Mesenchymal stem cell (in vitro differentiated cells and primary cell): ENCODE data around the gene NSUN4.
A peak's percentile ranks its signal among the peaks of the same experiment; 100 is the strongest.
"Not testable (repeated sequence)": the region's sequence is repeated elsewhere in the genome, so short reads cannot be mapped to it uniquely, and the experiment has no call there.

Experiments used
- DNase-seq: peaks from one replicate; pipeline ENCODE4 v3.0.0-alpha.2; 2013
- H2AFZ ChIP-seq: one replicate; pipeline ENCODE4 v1.6.1; 2013; ENCODE audit warnings: low read depth, mild to moderate bottlenecking, control low read depth, inconsistent platforms, low read length, moderate library complexity
- H2AK5ac ChIP-seq: 2 replicates; pipeline ENCODE4 v1.6.1; 2013; ENCODE audit warnings: low read length, moderate library complexity, mild to moderate bottlenecking, inconsistent platforms; ENCODE audit not compliant: severe bottlenecking
- H2BK120ac ChIP-seq: one replicate; pipeline ENCODE4 v1.6.1; 2013; ENCODE audit warnings: low read depth, mild to moderate bottlenecking, inconsistent platforms, low read length, moderate library complexity
- H2BK12ac ChIP-seq, 2 experiments: one replicate each; pipeline ENCODE4 v1.6.1; 2013; ENCODE audit warnings: inconsistent platforms in 2 of 2, low read length in 2 of 2, mild to moderate bottlenecking in 2 of 2, moderate library complexity in 2 of 2, control low read depth in 1 of 2
- H2BK15ac ChIP-seq: one replicate; pipeline ENCODE4 v1.6.1; 2013; ENCODE audit warnings: mild to moderate bottlenecking, low read depth, inconsistent platforms; ENCODE audit not compliant: poor library complexity, severe bottlenecking
- H2BK5ac ChIP-seq: 2 replicates; pipeline ENCODE4 v1.6.1; 2013; ENCODE audit warnings: low read depth, mild to moderate bottlenecking, low read length, control low read depth, inconsistent platforms; ENCODE audit not compliant: poor library complexity, severe bottlenecking
- H3K14ac ChIP-seq, 2 experiments: one replicate each; pipeline ENCODE4 v1.6.1; 2013; ENCODE audit warnings: inconsistent platforms in 2 of 2, low read length in 2 of 2, control low read depth in 1 of 2, mild to moderate bottlenecking in 1 of 2, moderate library complexity in 1 of 2
- H3K18ac ChIP-seq, 2 experiments: one replicate each; pipeline ENCODE4 v1.6.1; 2013; ENCODE audit warnings: inconsistent platforms in 2 of 2, low read length in 2 of 2, control low read depth in 1 of 2, low read depth in 1 of 2, mild to moderate bottlenecking in 1 of 2
- H3K23ac ChIP-seq, 2 experiments: one replicate each; pipeline ENCODE4 v1.6.1; 2013; ENCODE audit warnings: inconsistent platforms in 2 of 2, low read length in 2 of 2, mild to moderate bottlenecking in 2 of 2, moderate library complexity in 2 of 2, control low read depth in 1 of 2
- H3K27ac ChIP-seq: 2 replicates; pipeline ENCODE4 v1.5.1; 2013; ENCODE audit warnings: mild to moderate bottlenecking, moderate library complexity, low read length, control low read depth, inconsistent platforms; ENCODE audit not compliant: poor library complexity, severe bottlenecking
- H3K27me3 ChIP-seq, 2 experiments: 2 replicates each; pipeline versions ENCODE4 v1.6.1 to v1.7.0; 2013; ENCODE audit warnings: low read length in 2 of 2, mild to moderate bottlenecking in 2 of 2, moderate library complexity in 2 of 2, control low read depth in 1 of 2, inconsistent platforms in 1 of 2; ENCODE audit not compliant: control insufficient read depth in 1 of 2, insufficient read depth in 1 of 2
- H3K36me3 ChIP-seq, 2 experiments: 2 replicates each; pipeline versions ENCODE4 v1.6.1 to v1.7.0; 2013; ENCODE audit warnings: low read length in 2 of 2, control low read depth in 1 of 2, inconsistent platforms in 1 of 2, low read depth in 1 of 2, mild to moderate bottlenecking in 1 of 2; ENCODE audit not compliant: insufficient read depth in 2 of 2, control insufficient read depth in 1 of 2
- H3K4ac ChIP-seq, 2 experiments: one replicate each; pipeline ENCODE4 v1.6.1; 2013; ENCODE audit warnings: inconsistent platforms in 2 of 2, low read length in 2 of 2, mild to moderate bottlenecking in 2 of 2, moderate library complexity in 2 of 2, control low read depth in 1 of 2, low read depth in 1 of 2
- H3K4me1 ChIP-seq: 2 replicates; pipeline ENCODE4 v1.6.1; 2013; ENCODE audit warnings: low read depth, low read length, control low read depth; ENCODE audit not compliant: control insufficient read depth, insufficient read depth
- H3K4me2 ChIP-seq: 2 replicates; pipeline ENCODE4 v1.6.1; 2013; ENCODE audit warnings: low read length, mild to moderate bottlenecking, inconsistent platforms; ENCODE audit not compliant: poor library complexity, severe bottlenecking
- H3K4me3 ChIP-seq, 2 experiments: 2 replicates each; pipeline versions ENCODE4 v1.5.1 to v1.7.0; 2013; ENCODE audit warnings: low read length in 2 of 2, mild to moderate bottlenecking in 2 of 2, control low read depth in 1 of 2, low read depth in 1 of 2; ENCODE audit not compliant: insufficient read depth in 1 of 2
- H3K79me1 ChIP-seq: replicated peaks from 2 replicates; pipeline ENCODE4 v1.6.1; 2013; ENCODE audit warnings: mild to moderate bottlenecking, control low read depth, low read length, inconsistent platforms; ENCODE audit not compliant: poor library complexity, severe bottlenecking
- H3K9ac ChIP-seq: 2 replicates; pipeline ENCODE4 v1.7.0; 2013; ENCODE audit warnings: mild to moderate bottlenecking, low read length, moderate library complexity
- H3K9me3 ChIP-seq: 2 replicates; pipeline ENCODE4 v1.7.0; 2013; ENCODE audit warnings: mild to moderate bottlenecking, low read length; ENCODE audit not compliant: control insufficient read depth
- H4K8ac ChIP-seq: one replicate; pipeline ENCODE4 v1.6.1; 2013; ENCODE audit warnings: inconsistent platforms, mild to moderate bottlenecking, low read length, moderate library complexity
- H4K91ac ChIP-seq: one replicate; pipeline ENCODE4 v1.6.1; 2013; ENCODE audit warnings: mild to moderate bottlenecking, low read length, inconsistent platforms
- WGBS: methylation state at CpG from one replicate; pipeline ENCODE4 v1.1.7; 2013; ENCODE audit warnings: mixed read lengths; 5-methylcytosine and 5-hydroxymethylcytosine counted together

The NSUN4 gene

GRCh38 chr1:46319960-46320914 lies 20.4 kb upstream of the NSUN4 start:
- H2BK12ac ChIP-seq, H3K14ac ChIP-seq, H3K4me1 ChIP-seq, H3K4ac ChIP-seq, H3K79me1 ChIP-seq, DNase-seq, H3K18ac ChIP-seq, H3K23ac ChIP-seq, H3K4me2 ChIP-seq, H3K27me3 ChIP-seq, H2BK120ac ChIP-seq, H2AK5ac ChIP-seq, H3K4me3 ChIP-seq, H3K27ac ChIP-seq, H4K91ac ChIP-seq, H3K9me3 ChIP-seq, H4K8ac ChIP-seq, H2BK15ac ChIP-seq, H3K9ac ChIP-seq, H2AFZ ChIP-seq, H2BK5ac ChIP-seq: not testable (repeated sequence)
- peaks cover 11 to 23% of the 10 kb centered on the region in 2 experiments for H3K36me3 ChIP-seq
- WGBS = 74% methylated on average over 8 of the region's 13 CpGs

GRCh38 chr1:46322191-46322590 lies 18.4 kb upstream of the NSUN4 start:
- H3K27me3 ChIP-seq, H3K36me3 ChIP-seq, DNase-seq, H3K9ac ChIP-seq, H3K27ac ChIP-seq, H2BK12ac ChIP-seq, H3K4me3 ChIP-seq, H3K79me1 ChIP-seq, H2BK15ac ChIP-seq, H3K23ac ChIP-seq, H4K91ac ChIP-seq, H2BK120ac ChIP-seq, H3K9me3 ChIP-seq, H3K18ac ChIP-seq, H4K8ac ChIP-seq, H2AFZ ChIP-seq, H3K4me2 ChIP-seq, H3K4me1 ChIP-seq, H3K14ac ChIP-seq, H2AK5ac ChIP-seq, H3K4ac ChIP-seq, H2BK5ac ChIP-seq: not testable (repeated sequence)
- WGBS = over 99% methylated on average over 6 of the region's 6 CpGs

- H2BK15ac ChIP-seq, H4K91ac ChIP-seq, H3K18ac ChIP-seq, H3K14ac ChIP-seq, H3K27me3 ChIP-seq, H3K4ac ChIP-seq, H3K4me3 ChIP-seq, H4K8ac ChIP-seq, H3K79me1 ChIP-seq, H2BK120ac ChIP-seq, H3K23ac ChIP-seq, H2BK5ac ChIP-seq, H3K36me3 ChIP-seq, H2AFZ ChIP-seq, H2AK5ac ChIP-seq, H2BK12ac ChIP-seq, H3K4me1 ChIP-seq, H3K9me3 ChIP-seq, H3K9ac ChIP-seq, DNase-seq: not testable (repeated sequence)
- 87% methylated on average over 5 of the region's 11 CpGs for WGBS
- Histone ChIP-seq H3K4me2 (peak overlapping the region; percentile 0), H3K27ac (peak overlapping the region; percentile 78)
These were observed 15.1 kb upstream of the NSUN4 start for GRCh38 chr1:46325285-46326076.

GRCh38 chr1:46328182-46328581 lies 12.4 kb upstream of the NSUN4 start:
- not testable (repeated sequence) for DNase-seq, H3K4me2 ChIP-seq, H3K14ac ChIP-seq, H2AK5ac ChIP-seq, H3K4me3 ChIP-seq, H3K9ac ChIP-seq, H3K18ac ChIP-seq, H2BK15ac ChIP-seq, H3K9me3 ChIP-seq, H3K4ac ChIP-seq, H4K8ac ChIP-seq, H3K79me1 ChIP-seq, H3K23ac ChIP-seq, H4K91ac ChIP-seq, H2BK5ac ChIP-seq, H2BK12ac ChIP-seq, H3K27me3 ChIP-seq, H2BK120ac ChIP-seq, H2AFZ ChIP-seq, H3K4me1 ChIP-seq, H3K36me3 ChIP-seq, H3K27ac ChIP-seq
- 92% methylated on average over 6 of the region's 7 CpGs for WGBS
